GM23338 (cell line): ENCODE measurements around the gene ZNF691. TPM values are rescaled to one million over a fixed set of nuclear protein-coding genes. Genes with fewer than 3 reads are reported as not detected.

Experiments
- ATAC-seq: fragments of 200-7000 bp; cut with Tn5 transposase; 3 replicates; pipeline ENCODE4 v1.9.1; 2020
- DNase-seq: peaks from one replicate; pipeline ENCODE4 v3.0.0-alpha.2; 2015; ENCODE audit warnings: low spot score
- H2AFZ ChIP-seq: fragments of 200-600 bp; sonication (generic); 2 replicates; pipeline ENCODE4 v1.8.0; 2016; ENCODE audit warnings: antibody characterized with exemption, mild to moderate bottlenecking, moderate library complexity
- H3F3A ChIP-seq: fragments of 200-600 bp; sonication (generic); replicated peaks from 2 replicates; pipeline ENCODE4 v1.8.0; 2017; ENCODE audit warnings: antibody characterized with exemption, mixed run types, low read depth
- H3K27ac ChIP-seq: fragments of 200-600 bp; sonication (generic); 2 replicates; pipeline ENCODE4 v1.6.1; 2016; ENCODE audit warnings: low read depth
- H3K27me3 ChIP-seq: fragments of 200-600 bp; sonication (generic); 2 replicates; pipeline ENCODE4 v1.8.0; 2016; ENCODE audit warnings: mild to moderate bottlenecking, mixed run types, moderate library complexity; ENCODE audit not compliant: insufficient read depth
- H3K36me3 ChIP-seq: fragments of 200-600 bp; sonication (generic); 2 replicates; pipeline ENCODE4 v1.8.0; 2016; ENCODE audit warnings: mild to moderate bottlenecking; ENCODE audit not compliant: insufficient read depth
- H3K4me1 ChIP-seq: fragments of 200-600 bp; sonication (generic); 2 replicates; pipeline ENCODE4 v1.8.0; 2016; ENCODE audit warnings: mild to moderate bottlenecking, moderate library complexity; ENCODE audit not compliant: insufficient read depth
- H3K4me2 ChIP-seq: fragments of 200-600 bp; sonication (generic); 2 replicates; pipeline ENCODE4 v1.7.1; 2017; ENCODE audit warnings: mixed run types
- H3K4me3 ChIP-seq: fragments of 200-600 bp; sonication (generic); 2 replicates; pipeline ENCODE4 v1.6.1; 2016; ENCODE audit warnings: mixed run types
- H3K79me2 ChIP-seq: fragments of 200-600 bp; sonication (generic); replicated peaks from 2 replicates; pipeline ENCODE4 v1.8.0; 2017; ENCODE audit warnings: mild to moderate bottlenecking; ENCODE audit not compliant: insufficient read depth
- H3K9me2 ChIP-seq: fragments of 200-600 bp; sonication (generic); 2 replicates; pipeline ENCODE4 v1.8.0; 2017; ENCODE audit not compliant: insufficient read depth
- H4K20me1 ChIP-seq: fragments of 200-600 bp; sonication (generic); replicated peaks from 2 replicates; pipeline ENCODE4 v1.8.0; 2017; ENCODE audit warnings: mild to moderate bottlenecking; ENCODE audit not compliant: insufficient read depth
- H3K27ac Mint-ChIP-seq: 2 replicates; pipeline ENCODE4 v1.8.0; 2020; ENCODE audit warnings: inconsistent platforms, mild to moderate bottlenecking, moderate library complexity, mixed read lengths
- H3K27me3 Mint-ChIP-seq: 3 replicates; pipeline ENCODE4 v1.8.0; 2022; ENCODE audit warnings: low read depth, mild to moderate bottlenecking, moderate library complexity, mixed read lengths, inconsistent platforms; ENCODE audit not compliant: insufficient read depth, poor library complexity
- H3K36me3 Mint-ChIP-seq: 3 replicates; pipeline ENCODE4 v1.8.0; 2021; ENCODE audit warnings: low read depth, mild to moderate bottlenecking, inconsistent platforms, moderate library complexity, mixed read lengths
- H3K4me1 Mint-ChIP-seq: 3 replicates; pipeline ENCODE4 v1.8.0; 2020; ENCODE audit warnings: mild to moderate bottlenecking, inconsistent platforms, mixed read lengths
- H3K4me3 Mint-ChIP-seq: 3 replicates; pipeline ENCODE4 v1.8.0; 2021; ENCODE audit warnings: moderate library complexity, mild to moderate bottlenecking, inconsistent platforms, mixed read lengths
- H3K9me3 Mint-ChIP-seq: 3 replicates; pipeline ENCODE4 v1.8.0; 2020; ENCODE audit warnings: moderate library complexity, mild to moderate bottlenecking, inconsistent platforms, mixed read lengths
- CREB1 ChIP-seq: fragments of 250-450 bp; sonication (Bioruptor Pico); IDR thresholded peaks from 2 replicates; pipeline ENCODE4 v1.5.0; 2020; ENCODE audit warnings: low read depth, mild to moderate bottlenecking, moderate library complexity
- EZH2phosphoT487 ChIP-seq: fragments of 200-600 bp; sonication (generic); IDR thresholded peaks from one replicate; pipeline ENCODE4 v1.8.1; 2018; ENCODE audit warnings: antibody characterized with exemption; ENCODE audit not compliant: unreplicated experiment
- NANOG ChIP-seq: IDR thresholded peaks from 2 replicates; pipeline ENCODE4 v1.6.1; 2016; ENCODE audit warnings: antibody characterized with exemption, borderline replicate concordance
- POLR2AphosphoS5 ChIP-seq: IDR thresholded peaks from 2 replicates; pipeline ENCODE4 v1.6.1; 2016; ENCODE audit warnings: antibody characterized with exemption, low read depth
- STAT1 ChIP-seq: IDR thresholded peaks from one replicate; pipeline ENCODE4 v1.6.1; 2016; ENCODE audit warnings: antibody characterized with exemption; ENCODE audit not compliant: unreplicated experiment
- ZNF114 ChIP-seq: fragments of 250-450 bp; sonication (Bioruptor Pico); IDR thresholded peaks from 2 replicates; pipeline ENCODE4 v1.5.0; 2020; ENCODE audit warnings: mild to moderate bottlenecking, moderate library complexity
- ZNF331 ChIP-seq: fragments of 250-450 bp; sonication (Bioruptor Pico); IDR thresholded peaks from 2 replicates; pipeline ENCODE4 v1.5.0; 2020; ENCODE audit warnings: low read depth, mild to moderate bottlenecking, moderate library complexity
- polyA plus RNA-seq: library from polyadenylated mRNA; unstranded; fragments of >200 nt; fragmentation: Nextera tagmentation; extraction: Ambion mirVana; gene quantifications from 2 replicates; pipeline ENCODE4 v1.2.1, GENCODE V29; 2016
- total RNA-seq: library from RNA; depleted of rRNA; stranded (reverse); fragments of >200 nt; shearing (Covaris generic); gene quantifications from 2 replicates; pipeline ENCODE4 v1.2.3, GENCODE V29; 2014
- TF ChIP-seq, protein P1 (sequence below): fragments of 250-450 bp; sonication (Bioruptor Pico); IDR thresholded peaks from 2 replicates; pipeline ENCODE4 v1.5.0; 2020; ENCODE audit warnings: mild to moderate bottlenecking, moderate library complexity
- TF ChIP-seq, protein P2 (sequence below): IDR thresholded peaks from one replicate; pipeline ENCODE4 v1.6.1; 2018; ENCODE audit warnings: antibody characterized with exemption; ENCODE audit not compliant: unreplicated experiment
- TF ChIP-seq, protein P3 (sequence below): IDR thresholded peaks from 2 replicates; pipeline ENCODE4 v1.6.1; 2016; ENCODE audit warnings: antibody characterized with exemption
- TF ChIP-seq, protein P4 (sequence below), 2 experiments: fragments of 200-600 bp in 1 of 2; sonication (generic) in 1 of 2; conservative IDR thresholded peaks; 2 replicates each; pipeline versions ENCODE4 v1.5.1 to v1.6.1; 2016 to 2017; ENCODE audit warnings: antibody characterized with exemption in 2 of 2, low read depth in 2 of 2, mild to moderate bottlenecking in 2 of 2, moderate library complexity in 1 of 2

Gene ZNF691
- total and polyA plus RNA-seq, 2 experiments from 2014 or later: 21.3 to 27.7 TPM

DNA sequence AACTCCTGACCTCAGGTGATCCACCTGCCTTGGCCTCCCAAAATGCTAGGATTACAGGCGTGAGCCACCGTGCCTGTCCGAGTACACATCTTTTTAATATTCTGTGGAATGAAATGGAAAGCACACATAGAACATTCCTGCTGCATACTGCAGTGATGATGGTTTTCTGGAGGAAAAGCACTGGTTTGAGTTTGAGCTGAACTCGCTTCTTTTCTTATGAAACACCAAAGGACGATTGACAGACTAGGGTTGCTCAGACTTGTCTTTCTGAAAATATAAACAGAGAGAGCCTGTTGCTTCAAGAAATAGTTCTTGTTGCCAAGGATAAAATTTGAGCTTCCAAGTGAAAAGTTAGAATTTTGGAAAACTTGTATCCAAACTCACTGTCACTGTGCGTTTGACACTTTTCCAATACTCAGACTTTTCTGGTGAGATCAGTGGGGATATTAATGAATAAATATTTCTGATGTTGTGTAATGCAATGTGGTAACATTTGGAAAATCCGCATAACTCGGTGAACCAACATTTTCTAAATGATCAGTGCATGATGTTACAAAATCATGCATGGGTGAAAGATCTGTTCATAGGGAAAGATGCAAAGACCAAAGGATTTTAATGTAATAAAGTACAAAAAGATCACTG lies 44.5 kb upstream of the ZNF691 start:
- Histone ChIP-seq H3K27ac (no peak overlapping the region), H3K79me2 (no peaks in the 10 kb centered on the region), H3K4me2 (no peak overlapping the region), H3K9me2 (no peaks in the 10 kb centered on the region), H3K4me3 (no peak overlapping the region), H4K20me1 (no peaks in the 10 kb centered on the region), H3K4me1 (no peaks in the 10 kb centered on the region), H3K36me3 (0 out of 2 replicates have a peak, but pooled peaks cover 11% of the 10 kb centered on the region), H3K27me3 (no peaks in the 10 kb centered on the region), H2AFZ (no peak overlapping the region), H3F3A (no peaks in the 10 kb centered on the region)
- H3K9me3 Mint-ChIP-seq: peaks cover 21% of the 10 kb centered on the region; the same call in 2 of the 3 replicates
- peaks cover 27% of the 10 kb centered on the region for H3K36me3 Mint-ChIP-seq
- DNase-seq: no peak
- no peak overlapping the region for H3K4me3 Mint-ChIP-seq
- no peak overlapping the region for H3K27ac Mint-ChIP-seq
- ATAC-seq: no peak
- H3K4me1 Mint-ChIP-seq: no peaks in the 10 kb centered on the region; the same call in 2 of the 3 replicates
- H3K27me3 Mint-ChIP-seq: no peaks in the 10 kb centered on the region
- TF ChIP-seq, protein P1, sequence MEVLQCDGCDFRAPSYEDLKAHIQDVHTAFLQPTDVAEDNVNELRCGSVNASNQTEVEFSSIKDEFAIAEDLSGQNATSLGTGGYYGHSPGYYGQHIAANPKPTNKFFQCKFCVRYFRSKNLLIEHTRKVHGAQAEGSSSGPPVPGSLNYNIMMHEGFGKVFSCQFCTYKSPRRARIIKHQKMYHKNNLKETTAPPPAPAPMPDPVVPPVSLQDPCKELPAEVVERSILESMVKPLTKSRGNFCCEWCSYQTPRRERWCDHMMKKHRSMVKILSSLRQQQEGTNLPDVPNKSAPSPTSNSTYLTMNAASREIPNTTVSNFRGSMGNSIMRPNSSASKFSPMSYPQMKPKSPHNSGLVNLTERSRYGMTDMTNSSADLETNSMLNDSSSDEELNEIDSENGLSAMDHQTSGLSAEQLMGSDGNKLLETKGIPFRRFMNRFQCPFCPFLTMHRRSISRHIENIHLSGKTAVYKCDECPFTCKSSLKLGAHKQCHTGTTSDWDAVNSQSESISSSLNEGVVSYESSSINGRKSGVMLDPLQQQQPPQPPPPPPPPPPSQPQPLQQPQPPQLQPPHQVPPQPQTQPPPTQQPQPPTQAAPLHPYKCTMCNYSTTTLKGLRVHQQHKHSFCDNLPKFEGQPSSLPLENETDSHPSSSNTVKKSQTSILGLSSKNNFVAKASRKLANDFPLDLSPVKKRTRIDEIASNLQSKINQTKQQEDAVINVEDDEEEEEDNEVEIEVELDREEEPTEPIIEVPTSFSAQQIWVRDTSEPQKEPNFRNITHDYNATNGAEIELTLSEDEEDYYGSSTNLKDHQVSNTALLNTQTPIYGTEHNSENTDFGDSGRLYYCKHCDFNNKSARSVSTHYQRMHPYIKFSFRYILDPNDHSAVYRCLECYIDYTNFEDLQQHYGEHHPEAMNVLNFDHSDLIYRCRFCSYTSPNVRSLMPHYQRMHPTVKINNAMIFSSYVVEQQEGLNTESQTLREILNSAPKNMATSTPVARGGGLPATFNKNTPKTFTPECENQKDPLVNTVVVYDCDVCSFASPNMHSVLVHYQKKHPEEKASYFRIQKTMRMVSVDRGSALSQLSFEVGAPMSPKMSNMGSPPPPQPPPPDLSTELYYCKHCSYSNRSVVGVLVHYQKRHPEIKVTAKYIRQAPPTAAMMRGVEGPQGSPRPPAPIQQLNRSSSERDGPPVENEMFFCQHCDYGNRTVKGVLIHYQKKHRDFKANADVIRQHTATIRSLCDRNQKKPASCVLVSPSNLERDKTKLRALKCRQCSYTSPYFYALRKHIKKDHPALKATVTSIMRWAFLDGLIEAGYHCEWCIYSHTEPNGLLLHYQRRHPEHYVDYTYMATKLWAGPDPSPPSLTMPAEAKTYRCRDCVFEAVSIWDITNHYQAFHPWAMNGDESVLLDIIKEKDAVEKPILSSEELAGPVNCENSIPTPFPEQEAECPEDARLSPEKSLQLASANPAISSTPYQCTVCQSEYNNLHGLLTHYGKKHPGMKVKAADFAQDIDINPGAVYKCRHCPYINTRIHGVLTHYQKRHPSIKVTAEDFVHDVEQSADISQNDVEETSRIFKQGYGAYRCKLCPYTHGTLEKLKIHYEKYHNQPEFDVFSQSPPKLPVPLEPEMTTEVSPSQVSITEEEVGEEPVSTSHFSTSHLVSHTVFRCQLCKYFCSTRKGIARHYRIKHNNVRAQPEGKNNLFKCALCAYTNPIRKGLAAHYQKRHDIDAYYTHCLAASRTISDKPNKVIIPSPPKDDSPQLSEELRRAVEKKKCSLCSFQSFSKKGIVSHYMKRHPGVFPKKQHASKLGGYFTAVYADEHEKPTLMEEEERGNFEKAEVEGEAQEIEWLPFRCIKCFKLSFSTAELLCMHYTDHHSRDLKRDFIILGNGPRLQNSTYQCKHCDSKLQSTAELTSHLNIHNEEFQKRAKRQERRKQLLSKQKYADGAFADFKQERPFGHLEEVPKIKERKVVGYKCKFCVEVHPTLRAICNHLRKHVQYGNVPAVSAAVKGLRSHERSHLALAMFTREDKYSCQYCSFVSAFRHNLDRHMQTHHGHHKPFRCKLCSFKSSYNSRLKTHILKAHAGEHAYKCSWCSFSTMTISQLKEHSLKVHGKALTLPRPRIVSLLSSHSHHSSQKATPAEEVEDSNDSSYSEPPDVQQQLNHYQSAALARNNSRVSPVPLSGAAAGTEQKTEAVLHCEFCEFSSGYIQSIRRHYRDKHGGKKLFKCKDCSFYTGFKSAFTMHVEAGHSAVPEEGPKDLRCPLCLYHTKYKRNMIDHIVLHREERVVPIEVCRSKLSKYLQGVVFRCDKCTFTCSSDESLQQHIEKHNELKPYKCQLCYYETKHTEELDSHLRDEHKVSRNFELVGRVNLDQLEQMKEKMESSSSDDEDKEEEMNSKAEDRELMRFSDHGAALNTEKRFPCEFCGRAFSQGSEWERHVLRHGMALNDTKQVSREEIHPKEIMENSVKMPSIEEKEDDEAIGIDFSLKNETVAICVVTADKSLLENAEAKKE (CRISPR knock-in tag): no peak
- TF ChIP-seq, protein P2, sequence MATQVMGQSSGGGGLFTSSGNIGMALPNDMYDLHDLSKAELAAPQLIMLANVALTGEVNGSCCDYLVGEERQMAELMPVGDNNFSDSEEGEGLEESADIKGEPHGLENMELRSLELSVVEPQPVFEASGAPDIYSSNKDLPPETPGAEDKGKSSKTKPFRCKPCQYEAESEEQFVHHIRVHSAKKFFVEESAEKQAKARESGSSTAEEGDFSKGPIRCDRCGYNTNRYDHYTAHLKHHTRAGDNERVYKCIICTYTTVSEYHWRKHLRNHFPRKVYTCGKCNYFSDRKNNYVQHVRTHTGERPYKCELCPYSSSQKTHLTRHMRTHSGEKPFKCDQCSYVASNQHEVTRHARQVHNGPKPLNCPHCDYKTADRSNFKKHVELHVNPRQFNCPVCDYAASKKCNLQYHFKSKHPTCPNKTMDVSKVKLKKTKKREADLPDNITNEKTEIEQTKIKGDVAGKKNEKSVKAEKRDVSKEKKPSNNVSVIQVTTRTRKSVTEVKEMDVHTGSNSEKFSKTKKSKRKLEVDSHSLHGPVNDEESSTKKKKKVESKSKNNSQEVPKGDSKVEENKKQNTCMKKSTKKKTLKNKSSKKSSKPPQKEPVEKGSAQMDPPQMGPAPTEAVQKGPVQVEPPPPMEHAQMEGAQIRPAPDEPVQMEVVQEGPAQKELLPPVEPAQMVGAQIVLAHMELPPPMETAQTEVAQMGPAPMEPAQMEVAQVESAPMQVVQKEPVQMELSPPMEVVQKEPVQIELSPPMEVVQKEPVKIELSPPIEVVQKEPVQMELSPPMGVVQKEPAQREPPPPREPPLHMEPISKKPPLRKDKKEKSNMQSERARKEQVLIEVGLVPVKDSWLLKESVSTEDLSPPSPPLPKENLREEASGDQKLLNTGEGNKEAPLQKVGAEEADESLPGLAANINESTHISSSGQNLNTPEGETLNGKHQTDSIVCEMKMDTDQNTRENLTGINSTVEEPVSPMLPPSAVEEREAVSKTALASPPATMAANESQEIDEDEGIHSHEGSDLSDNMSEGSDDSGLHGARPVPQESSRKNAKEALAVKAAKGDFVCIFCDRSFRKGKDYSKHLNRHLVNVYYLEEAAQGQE: no peak
- TF ChIP-seq, protein P3, sequence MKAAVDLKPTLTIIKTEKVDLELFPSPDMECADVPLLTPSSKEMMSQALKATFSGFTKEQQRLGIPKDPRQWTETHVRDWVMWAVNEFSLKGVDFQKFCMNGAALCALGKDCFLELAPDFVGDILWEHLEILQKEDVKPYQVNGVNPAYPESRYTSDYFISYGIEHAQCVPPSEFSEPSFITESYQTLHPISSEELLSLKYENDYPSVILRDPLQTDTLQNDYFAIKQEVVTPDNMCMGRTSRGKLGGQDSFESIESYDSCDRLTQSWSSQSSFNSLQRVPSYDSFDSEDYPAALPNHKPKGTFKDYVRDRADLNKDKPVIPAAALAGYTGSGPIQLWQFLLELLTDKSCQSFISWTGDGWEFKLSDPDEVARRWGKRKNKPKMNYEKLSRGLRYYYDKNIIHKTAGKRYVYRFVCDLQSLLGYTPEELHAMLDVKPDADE: no peak
- TF ChIP-seq POLR2AphosphoS5 (no peak), NANOG (no peak), STAT1 (no peak), EZH2phosphoT487 (no peak), CREB1 (CRISPR knock-in tag) (no peak), ZNF114 (CRISPR knock-in tag) (no peak), ZNF331 (CRISPR knock-in tag) (no peak)
- TF ChIP-seq, protein P4, sequence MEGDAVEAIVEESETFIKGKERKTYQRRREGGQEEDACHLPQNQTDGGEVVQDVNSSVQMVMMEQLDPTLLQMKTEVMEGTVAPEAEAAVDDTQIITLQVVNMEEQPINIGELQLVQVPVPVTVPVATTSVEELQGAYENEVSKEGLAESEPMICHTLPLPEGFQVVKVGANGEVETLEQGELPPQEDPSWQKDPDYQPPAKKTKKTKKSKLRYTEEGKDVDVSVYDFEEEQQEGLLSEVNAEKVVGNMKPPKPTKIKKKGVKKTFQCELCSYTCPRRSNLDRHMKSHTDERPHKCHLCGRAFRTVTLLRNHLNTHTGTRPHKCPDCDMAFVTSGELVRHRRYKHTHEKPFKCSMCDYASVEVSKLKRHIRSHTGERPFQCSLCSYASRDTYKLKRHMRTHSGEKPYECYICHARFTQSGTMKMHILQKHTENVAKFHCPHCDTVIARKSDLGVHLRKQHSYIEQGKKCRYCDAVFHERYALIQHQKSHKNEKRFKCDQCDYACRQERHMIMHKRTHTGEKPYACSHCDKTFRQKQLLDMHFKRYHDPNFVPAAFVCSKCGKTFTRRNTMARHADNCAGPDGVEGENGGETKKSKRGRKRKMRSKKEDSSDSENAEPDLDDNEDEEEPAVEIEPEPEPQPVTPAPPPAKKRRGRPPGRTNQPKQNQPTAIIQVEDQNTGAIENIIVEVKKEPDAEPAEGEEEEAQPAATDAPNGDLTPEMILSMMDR (conservative IDR thresholded peaks at IDR 0.05; ENCODE audit: low read depth in 2 of 2): no peak
